HG03039 (cell line): ENCODE results near the gene ABLIM2.

Experiments used
- ATAC-seq: cut with Tn5 transposase; IDR thresholded peaks from one replicate; pipeline ENCODE4 v1.9.1; 2021; ENCODE audit warnings: mild to moderate bottlenecking, moderate library complexity; ENCODE audit not compliant: unreplicated experiment

ABLIM2 gene

GRCh38 chr4:8009710-8010511, 148.7 kb downstream of the ABLIM2 start:
- ATAC-seq, result no peak

GRCh38 chr4:8009097-8009496, 149.5 kb downstream of the ABLIM2 start:
- ATAC-seq, result no peak

- ATAC-seq, result no peak
Measured at GRCh38 chr4:8008391-8008790, 150.2 kb downstream of the ABLIM2 start.

- ATAC-seq, result no peak
Measured at GRCh38 chr4:8007581-8007980, 151.0 kb downstream of the ABLIM2 start.

GRCh38 chr4:8006471-8006870, 152.1 kb downstream of the ABLIM2 start:
- no peak for ATAC-seq

GRCh38 chr4:8005814-8006215, 152.8 kb downstream of the ABLIM2 start:
- no peak for ATAC-seq

- ATAC-seq, result no peak
Measured at GRCh38 chr4:8005033-8005808, 153.4 kb downstream of the ABLIM2 start.

GRCh38 chr4:8004066-8004465, 154.5 kb downstream of the ABLIM2 start:
- no peak for ATAC-seq

GRCh38 chr4:8002525-8003309, 155.9 kb downstream of the ABLIM2 start:
- no peak for ATAC-seq

GRCh38 chr4:8001564-8002355, 156.9 kb downstream of the ABLIM2 start:
- ATAC-seq, result no peak

GRCh38 chr4:8000721-8001491, 157.7 kb downstream of the ABLIM2 start:
- no peak for ATAC-seq

GRCh38 chr4:8000247-8000646, 158.4 kb downstream of the ABLIM2 start:
- no peak for ATAC-seq

GRCh38 chr4:7999695-8000094, 158.9 kb downstream of the ABLIM2 start:
- ATAC-seq, result no peak

- ATAC-seq, result no peak
Measured at GRCh38 chr4:7999279-7999678, 159.3 kb downstream of the ABLIM2 start.

GRCh38 chr4:7998447-7998846, 160.2 kb downstream of the ABLIM2 start:
- no peak for ATAC-seq

- no peak for ATAC-seq
Measured at GRCh38 chr4:7995866-7996265, 162.7 kb downstream of the ABLIM2 start.

- ATAC-seq, result no peak
Measured at GRCh38 chr4:7995135-7995534, 163.5 kb downstream of the ABLIM2 start.

GRCh38 chr4:7993671-7994070, 164.9 kb downstream of the ABLIM2 start:
- no peak for ATAC-seq

- no peak for ATAC-seq
Measured at GRCh38 chr4:7992846-7993245, 165.8 kb downstream of the ABLIM2 start.
